Activated T-helper 9 cell treated with anti-CD3 and anti-CD28 coated beads, Interleukin-2, amount 50 U/mL, for 16 hours (primary cell): ENCODE results near the gene RAI14.
"Not testable (repeated sequence)": the region's sequence is repeated elsewhere in the genome, so short reads cannot be mapped to it uniquely, and the experiment has no call there.

Experiments
- DNase-seq: peaks from one replicate; pipeline ENCODE4 v3.0.0-alpha.2; 2020; ENCODE audit warnings: low read depth

The RAI14 gene

GRCh38 chr5:34770486-34770885 lies 114.4 kb downstream of the RAI14 start:
- no peak for DNase-seq

GRCh38 chr5:34771076-34771475 lies 114.9 kb downstream of the RAI14 start:
- no peak for DNase-seq

GRCh38 chr5:34772267-34773098 lies 116.4 kb downstream of the RAI14 start:
- DNase-seq = no peak

GRCh38 chr5:34774139-34774538 lies 118.0 kb downstream of the RAI14 start:
- no peak for DNase-seq

- DNase-seq = not testable (repeated sequence)
These were observed 118.5 kb downstream of the RAI14 start for GRCh38 chr5:34774678-34775077.

- DNase-seq = no peak
These were observed 119.8 kb downstream of the RAI14 start for GRCh38 chr5:34775886-34776285.

GRCh38 chr5:34778091-34778850 lies 122.1 kb downstream of the RAI14 start:
- DNase-seq = no peak

GRCh38 chr5:34783892-34784291 lies 127.8 kb downstream of the RAI14 start:
- not testable (repeated sequence) for DNase-seq

GRCh38 chr5:34787035-34787434 lies 130.9 kb downstream of the RAI14 start:
- no peak for DNase-seq

- DNase-seq = no peak
These were observed 132.9 kb downstream of the RAI14 start for GRCh38 chr5:34789021-34789531.

GRCh38 chr5:34789639-34790038 lies 133.5 kb downstream of the RAI14 start:
- no peak for DNase-seq

GRCh38 chr5:34790069-34790468 lies 133.9 kb downstream of the RAI14 start:
- no peak for DNase-seq

GRCh38 chr5:34791761-34792244 lies 135.7 kb downstream of the RAI14 start:
- no peak for DNase-seq

- no peak for DNase-seq
These were observed 146.9 kb downstream of the RAI14 start for GRCh38 chr5:34802834-34803563.

GRCh38 chr5:34803974-34804732 lies 148.0 kb downstream of the RAI14 start:
- no peak for DNase-seq

GRCh38 chr5:34804913-34805312 lies 148.8 kb downstream of the RAI14 start:
- DNase-seq = no peak

GRCh38 chr5:34806532-34806931 lies 150.4 kb downstream of the RAI14 start:
- DNase-seq = no peak

- no peak for DNase-seq
These were observed 155.6 kb downstream of the RAI14 start for GRCh38 chr5:34811706-34812105.

GRCh38 chr5:34813509-34813908 lies 157.4 kb downstream of the RAI14 start:
- no peak for DNase-seq

- no peak for DNase-seq
These were observed 161.6 kb downstream of the RAI14 start for GRCh38 chr5:34817558-34818351.

- no peak for DNase-seq
These were observed 162.6 kb downstream of the RAI14 start for GRCh38 chr5:34818717-34819116.
